HPDE6-E6E7 (cell line): ENCODE measurements around the gene HINFP.
"Not testable (repeated sequence)": the region's sequence is repeated elsewhere in the genome, so short reads cannot be mapped to it uniquely, and the experiment has no call there.

Source experiments
- DNase-seq: peaks from one replicate; pipeline ENCODE4 v3.0.0; 2011; ENCODE audit warnings: missing footprints; ENCODE audit errors: extremely low spot score

HINFP gene

DNA sequence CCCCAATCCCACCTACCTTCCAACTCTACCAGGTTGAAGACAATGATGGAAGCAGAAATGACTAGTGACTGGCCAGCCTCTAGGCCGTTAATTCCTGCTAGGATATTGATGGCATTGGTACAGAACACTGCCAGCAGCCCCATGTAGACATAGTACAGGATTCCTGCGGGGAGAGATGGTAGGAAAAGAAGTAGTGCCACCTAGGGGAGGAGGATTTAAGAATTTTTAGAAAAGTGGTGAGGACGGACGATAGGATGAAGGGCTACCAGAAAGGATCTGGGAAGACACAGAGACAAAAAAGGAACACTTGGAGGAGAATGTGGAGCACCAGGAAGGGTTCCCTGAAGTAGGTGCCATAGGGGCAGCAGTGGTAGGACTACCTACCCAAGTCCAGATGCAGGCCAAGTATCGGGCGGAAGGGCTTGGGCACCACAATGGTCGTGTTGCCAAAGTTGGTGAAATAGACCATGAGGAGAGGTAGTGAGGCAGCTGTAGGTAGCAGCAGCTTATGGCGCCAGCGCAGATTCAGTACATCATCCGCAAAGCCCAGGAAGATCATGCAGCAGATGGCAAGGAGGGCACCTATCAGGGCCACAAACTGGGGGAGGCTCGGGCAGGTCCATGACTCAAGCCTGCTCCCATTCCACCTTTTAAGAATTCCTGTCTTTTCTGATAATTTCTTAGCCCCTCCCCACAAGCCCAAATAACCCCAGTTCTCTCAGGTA, 21.0 kb upstream of the HINFP start:
- no peak for DNase-seq

DNA sequence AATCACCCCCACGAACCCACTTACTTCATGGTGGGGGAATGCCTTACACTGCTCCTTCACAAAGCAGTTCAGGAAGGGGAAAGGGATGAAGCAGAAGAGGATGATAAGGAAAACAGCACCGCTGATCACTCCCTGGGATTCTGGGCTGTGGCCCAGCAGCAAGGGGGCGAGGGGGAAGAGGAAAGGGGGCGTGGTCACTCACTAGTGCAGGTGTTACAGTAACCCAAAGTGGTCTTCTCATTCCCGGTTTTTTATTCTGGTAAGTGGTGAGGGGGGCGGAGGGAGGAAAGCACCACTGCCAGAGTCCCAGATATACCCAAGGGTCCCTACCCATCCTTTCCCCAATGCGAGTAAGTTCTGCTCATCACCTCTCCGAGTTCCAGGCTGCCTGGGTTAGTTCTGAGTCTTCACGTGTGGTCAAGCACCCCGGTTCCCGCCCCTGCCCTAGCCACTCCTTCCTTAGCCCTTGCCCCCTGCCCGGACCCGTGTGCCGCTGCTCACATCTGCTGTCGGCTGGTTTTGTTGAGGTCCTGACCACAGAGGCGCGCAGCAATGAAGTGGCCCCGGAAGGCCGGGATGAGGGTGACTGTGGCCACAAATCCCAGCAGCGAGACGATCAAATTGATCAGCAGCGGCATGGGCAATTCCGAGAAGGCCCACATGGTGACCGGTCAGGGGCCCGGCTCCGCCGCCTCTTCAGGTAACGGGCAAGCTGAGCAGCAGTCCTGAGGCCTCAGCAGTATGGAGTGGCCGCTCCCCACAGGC, 20.2 kb upstream of the HINFP start:
- DNase-seq, result no peak

DNA sequence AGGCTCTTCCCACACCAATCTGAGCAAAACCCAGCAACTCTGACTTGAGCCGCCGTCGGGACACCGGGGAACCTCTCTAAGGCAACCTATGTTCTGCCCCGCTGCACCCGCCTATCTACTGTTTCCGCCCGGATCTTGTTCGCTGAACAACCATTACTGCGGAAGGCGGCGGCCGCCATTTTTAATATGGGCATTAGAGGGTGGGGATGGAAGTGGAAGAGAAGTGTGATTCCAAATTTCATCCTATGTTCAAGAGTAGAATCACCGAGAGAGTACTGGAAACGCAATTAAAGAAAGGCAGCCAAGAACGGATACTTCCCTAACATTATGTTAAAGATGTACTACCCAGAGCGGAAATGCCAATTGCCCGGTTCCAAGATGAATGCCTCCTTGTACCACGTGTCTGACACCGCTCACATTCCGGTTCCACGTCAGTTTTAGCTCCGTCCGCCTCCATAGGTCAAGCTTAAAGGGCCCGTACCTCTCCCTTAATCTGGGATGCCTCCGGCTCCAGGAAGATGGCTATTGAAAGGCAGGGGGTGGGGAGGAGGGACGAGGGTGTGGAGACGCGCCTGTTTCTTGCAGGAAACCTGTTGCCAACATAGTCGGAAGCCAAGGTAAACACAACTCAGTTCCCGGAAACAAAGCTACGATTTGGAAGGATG, 19.5 kb upstream of the HINFP start, which contains the start of gene DPAGT1:
DPAGT1 (minus strand) TSS at position 95 of the 665 bp plus-strand sequence. CDS start 198 bp downstream, outside the sequence.
- peak; percentile 88 for DNase-seq

DNA sequence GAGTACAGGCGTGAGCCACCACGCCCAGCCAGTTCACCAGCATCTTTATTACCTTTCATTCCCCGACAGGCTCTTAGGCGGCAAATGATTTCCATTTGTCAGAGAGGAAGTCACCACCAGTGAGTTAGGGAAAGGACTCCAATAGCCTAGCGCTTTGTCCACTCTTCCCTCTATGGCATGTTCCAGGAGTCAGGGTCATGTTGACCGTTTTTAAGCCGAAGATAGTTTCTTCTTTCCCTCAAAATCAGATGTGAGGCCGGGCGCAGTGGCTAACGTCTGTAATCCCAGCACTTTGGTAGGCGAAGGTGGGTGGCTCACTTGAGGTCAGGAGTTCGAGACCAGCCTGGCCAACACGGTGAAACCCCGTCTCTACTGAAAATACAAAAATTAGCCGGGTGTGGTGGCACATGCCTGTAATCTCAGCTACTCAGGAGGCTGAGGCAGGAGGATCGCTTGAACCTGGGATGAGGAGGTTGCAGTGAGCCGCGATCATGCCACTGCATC, 18.2 kb upstream of the HINFP start:
- not testable (repeated sequence) for DNase-seq

DNA sequence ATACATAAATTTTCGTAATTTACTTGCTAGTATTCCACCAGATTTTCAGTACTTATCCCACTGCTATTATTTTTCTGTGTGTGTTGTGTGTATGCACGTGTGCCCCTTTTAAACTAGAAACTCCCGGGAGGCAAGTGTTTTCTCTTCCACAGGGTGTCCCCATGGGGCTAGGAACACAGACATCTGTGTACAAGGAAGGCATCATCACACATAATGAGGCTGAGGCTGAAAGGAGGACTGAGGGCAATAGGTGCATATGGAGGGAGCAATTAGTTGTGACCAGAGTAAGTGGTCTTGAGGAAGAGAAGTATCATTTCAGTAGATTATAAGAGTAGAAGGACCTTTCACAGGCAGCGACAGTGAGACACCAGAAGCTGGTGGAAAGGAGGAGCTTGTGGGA, 17.6 kb upstream of the HINFP start:
- DNase-seq, result no peak

DNA sequence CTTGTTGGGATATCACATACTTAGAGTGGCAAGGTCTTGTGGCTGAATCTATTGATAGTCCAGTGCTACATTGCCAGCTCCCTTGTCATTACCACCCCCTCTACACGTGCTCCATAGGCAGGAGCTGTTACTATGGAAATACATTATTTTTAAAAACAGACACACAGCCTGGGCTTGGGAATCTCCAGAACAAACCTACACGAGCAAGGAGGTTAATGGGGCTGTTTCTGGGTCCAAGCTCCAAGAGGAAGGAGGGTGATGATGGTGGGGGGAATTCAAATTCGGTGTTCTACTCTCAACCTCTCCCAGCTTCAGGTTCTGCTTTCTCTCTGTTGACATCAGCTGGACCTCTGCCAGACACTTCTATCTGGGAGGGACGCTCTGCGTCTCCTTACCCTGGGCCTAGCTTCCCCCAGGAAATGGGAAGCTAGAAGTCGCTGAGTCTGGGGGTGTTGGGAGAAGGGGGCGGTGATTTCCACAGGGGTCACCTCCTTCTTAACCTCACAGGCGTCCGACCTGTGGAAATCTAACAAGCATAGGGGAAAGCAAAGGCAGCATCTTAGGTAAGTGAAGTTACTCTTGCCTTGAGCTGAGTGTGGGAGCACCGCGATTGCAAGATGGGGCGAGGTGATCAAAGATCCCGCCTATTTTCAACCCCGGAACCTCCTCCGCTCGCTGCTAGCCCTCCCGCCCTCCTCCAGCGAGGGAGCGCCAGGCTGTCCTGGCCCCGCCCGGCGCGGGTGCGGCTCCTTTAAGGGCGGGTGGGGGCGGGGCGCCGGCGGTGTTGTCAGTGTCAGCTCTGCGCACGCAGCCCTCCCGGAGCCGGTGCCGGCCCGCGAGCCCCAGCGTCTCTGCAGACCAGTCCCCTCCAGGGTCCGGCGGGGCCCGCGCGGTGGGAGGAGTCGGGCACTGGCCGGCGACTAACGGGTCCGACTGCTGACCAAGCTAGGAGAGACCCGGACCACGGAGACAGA, 14.5 kb upstream of the HINFP start, which contains the start of gene C2CD2L:
C2CD2L (plus strand) TSS at position 781 of the 974 bp plus-strand sequence. CDS start 398 bp downstream, outside the sequence.
- DNase-seq, result peak; percentile 93

DNA sequence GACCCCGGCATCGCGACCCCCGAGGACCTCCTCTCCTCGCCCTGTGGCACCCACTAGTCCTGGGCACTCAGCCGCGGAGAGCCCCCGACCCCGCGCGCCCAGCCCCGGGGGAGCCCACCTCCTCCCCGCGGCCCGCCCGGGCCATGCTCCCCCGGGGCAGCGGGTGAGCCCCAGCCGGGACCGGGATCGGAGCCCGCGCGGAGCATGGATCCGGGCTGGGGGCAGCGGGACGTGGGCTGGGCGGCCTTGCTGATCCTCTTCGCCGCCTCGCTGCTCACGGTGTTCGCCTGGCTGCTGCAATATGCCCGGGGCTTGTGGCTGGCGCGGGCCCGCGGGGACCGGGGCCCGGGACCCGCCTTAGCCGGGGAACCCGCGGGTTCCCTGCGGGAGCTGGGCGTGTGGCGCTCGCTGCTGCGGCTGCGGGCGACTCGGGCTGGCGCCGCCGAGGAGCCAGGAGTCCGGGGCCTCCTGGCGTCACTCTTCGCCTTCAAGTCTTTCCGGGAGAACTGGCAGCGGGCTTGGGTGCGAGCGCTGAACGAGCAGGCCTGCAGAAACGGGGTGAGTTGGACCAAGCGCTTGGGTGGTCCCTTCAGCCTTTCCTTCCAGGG, 13.7 kb upstream of the HINFP start:
- DNase-seq, result no peak

DNA sequence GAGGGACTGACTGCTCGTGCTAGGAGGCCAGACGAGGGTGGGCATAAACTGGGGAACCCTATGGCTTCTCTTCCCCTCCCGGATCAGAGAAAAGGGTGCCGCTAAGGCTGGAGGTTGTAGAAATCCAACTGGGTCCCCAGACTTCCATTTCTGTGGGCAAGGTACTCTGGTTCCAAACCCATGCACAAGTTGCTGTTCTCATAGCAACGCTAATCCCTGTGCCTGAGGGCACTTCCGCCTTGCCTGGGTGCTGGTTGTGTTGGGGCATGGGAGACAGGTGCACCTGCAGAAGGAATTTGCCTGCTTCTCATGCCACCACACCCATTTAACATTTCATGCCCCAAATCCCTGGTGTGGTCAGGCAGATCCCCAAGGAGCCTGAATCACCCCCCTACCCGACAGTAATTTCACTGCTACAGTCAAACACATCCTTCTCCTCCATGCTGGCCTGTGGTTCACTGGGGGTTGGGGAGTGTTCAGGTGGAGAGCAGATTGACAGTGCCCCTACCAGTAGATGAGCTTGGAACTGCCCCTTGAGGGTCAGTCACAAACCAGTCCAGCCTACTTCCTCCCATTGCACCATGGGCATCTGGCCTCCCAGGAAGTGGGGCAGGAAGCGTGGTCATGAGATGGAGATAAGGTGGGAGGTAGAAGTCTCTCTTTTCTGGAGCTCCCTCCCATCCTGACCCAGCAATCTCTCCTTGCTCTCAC, 13.1 kb upstream of the HINFP start:
- peak; percentile 77 for DNase-seq

DNA sequence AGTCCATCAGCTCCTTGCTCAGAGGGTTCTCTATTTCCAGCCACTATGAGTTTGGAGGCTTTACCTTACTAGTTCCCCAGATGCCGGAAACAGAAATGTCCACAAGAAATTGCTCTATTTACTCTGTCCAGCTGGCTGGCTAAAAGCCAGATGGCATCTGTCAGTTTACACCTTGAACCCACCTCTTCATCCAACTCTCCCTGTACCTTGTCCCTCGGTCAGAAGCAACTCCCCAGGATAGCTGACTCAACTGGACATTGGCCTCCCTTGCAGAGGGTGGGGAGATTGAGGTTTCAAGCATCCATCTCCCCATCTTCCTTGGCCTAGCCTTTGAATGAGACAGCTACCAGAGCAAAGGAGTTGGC, 12.5 kb upstream of the HINFP start:
- no peak for DNase-seq

DNA sequence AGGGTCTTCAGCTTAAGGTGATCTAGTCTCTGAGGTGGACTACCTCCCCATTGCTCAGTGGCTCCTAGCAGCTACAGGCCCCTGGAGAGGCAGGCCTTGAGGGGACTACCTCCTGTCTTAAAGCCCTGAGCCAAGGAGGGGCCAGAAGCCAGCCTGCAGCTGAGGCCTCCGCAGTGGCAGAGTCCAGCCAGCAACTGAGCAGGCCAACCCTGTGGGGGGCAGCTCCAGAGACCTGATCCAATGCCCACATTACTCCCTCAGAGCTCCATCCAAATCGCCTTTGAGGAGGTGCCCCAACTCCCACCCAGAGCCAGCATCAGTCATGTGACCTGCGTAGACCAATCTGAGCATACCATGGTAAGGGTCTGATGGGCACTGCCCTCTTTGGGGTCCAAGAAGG, 11.5 kb upstream of the HINFP start:
- no peak for DNase-seq

DNA sequence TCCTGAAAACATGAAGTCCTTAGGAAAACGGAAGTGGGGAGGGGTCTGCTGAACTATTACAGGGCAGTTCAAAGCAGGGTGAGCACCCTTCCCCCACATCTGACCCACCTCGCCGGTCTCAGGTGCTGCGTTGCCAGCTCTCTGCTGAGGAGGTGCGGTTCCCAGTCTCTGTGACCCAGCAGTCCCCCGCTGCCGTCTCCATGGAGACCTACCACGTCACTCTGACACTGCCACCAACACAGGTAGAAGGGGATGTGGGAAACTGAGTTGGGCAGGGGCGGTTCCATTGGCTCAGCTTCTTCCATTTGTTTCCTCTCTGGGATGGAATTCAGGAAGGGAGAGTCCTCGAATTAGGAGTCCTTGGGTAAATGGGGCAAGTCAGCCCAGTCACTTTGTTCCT, 10.9 kb upstream of the HINFP start:
- no peak for DNase-seq

DNA sequence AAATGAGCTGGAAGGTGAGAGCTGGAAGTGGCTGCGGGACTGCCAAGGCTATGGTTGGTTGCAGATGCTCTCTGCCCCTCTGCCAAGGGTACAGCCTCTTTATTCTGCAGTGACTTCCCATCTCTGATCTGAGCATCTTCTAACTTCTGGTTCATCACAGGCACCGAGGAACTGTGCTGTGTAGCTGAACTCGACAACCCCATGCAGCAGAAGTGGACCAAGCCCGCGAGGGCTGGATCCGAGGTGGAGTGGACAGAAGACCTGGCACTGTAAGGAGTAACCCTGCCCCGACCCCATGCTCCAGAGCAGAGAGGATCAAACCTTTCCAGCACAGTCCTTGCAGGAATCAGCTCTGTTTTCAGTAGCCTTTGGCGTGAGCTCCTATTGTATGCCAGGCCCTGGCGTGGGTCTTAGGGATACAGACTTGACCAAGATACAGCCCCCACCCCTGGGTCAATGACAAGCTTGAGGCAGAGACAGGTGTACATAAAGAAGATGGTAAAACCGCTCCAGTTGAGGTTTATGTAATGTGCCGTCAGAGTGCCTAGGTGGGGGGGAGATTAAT, 9.9 kb upstream of the HINFP start:
- DNase-seq, result no peak

DNA sequence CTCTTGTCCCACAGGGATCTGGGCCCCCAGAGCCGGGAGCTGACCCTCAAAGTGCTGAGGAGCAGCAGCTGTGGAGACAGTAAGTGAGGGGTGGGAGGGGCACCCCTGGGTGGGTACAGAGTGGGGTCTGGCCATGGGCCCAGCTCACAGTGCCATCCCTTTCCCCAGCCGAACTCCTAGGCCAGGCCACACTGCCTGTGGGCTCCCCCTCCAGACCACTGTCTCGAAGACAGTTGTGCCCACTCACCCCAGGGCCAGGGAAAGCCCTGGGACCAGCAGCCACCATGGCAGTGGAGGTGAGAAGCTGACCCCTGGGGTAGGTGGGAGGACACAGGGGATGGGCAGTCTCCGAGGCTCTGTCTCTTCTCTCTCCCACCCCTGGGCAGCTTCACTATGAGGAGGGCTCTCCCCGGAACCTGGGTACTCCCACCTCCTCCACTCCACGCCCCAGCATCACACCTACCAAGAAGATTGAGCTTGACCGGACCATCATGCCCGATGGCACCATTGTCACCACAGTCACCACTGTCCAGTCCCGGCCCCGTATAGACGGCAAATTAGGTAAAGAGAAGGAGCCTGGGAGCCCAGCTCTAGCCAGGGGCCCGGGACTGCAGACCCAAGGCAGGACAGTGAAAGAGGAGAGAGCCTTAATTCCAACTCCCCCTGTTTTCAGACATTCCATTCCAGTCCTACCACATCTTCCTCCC, 8.9 kb upstream of the HINFP start:
- no peak for DNase-seq

DNA sequence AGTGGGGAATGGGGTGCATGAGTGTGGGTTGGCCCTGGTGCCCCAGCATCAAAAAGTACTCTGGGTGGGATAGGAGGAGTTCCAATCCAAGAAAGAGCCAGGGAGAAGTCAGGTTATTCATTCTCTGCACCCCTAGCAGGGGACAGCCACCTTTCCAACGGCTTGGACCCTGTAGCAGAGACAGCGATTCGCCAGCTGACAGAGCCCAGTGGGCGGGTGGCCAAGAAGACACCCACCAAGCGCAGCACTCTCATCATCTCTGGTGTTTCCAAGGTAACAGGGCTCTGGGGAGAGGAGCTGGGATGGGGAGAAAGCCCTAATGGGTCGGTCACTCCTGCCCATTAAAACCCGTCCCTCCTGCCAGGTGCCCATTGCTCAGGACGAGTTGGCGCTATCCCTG, 7.7 kb upstream of the HINFP start:
- no peak for DNase-seq

DNA sequence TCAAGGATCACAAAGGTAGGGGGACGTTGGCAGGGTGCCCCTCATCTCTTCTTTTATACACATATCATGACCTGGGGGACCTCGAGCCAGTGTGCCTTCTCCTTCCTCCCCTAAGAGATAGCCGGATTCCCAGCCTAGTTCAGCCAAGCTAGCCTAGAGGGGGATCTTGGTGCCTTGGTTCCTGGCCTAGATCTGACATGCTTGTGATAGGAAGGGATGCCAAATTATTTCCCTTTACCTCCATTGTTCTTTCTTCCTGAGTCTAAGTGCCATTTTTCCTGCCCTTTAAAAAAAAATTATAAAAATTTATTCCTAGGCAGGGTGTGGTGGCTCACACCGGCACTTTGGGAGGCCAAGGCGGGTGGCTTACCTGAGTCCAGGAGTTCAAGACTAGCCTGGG, 7.0 kb upstream of the HINFP start:
- no peak for DNase-seq

DNA sequence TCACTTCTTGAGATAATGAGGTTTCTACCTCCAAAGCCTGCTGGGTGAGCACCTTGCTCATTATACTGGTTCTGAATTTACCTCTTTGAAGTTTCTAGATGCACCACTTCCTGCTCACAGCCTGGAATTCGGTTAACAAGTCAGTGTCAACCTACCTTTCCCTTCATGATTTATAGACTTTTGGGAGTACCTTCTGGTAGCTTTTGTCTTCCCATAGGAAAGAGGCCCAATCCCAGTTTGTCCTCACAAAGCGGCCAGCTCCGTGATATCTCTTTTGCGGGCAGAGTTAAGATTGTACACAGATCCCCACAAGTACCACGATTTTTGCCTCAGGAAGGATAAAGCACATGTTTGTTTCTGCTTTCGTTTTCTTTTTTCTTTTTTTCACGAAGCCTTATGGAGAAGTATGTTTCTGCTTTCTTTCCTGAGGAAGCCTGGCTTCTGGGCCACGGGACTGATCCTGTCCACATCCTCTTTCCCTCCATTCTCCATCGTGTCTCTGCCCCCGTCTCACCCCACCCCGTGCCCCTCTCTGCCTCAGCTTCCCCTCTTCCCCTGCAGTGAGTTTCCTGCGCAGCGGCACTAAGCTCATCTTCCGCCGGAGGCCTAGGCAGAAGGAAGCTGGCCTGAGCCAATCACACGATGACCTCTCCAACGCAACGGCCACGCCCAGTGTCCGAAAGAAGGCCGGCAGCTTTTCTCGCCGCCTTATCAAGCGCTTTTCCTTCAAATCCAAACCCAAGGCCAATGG, 5.7 kb upstream of the HINFP start:
- no peak for DNase-seq

DNA sequence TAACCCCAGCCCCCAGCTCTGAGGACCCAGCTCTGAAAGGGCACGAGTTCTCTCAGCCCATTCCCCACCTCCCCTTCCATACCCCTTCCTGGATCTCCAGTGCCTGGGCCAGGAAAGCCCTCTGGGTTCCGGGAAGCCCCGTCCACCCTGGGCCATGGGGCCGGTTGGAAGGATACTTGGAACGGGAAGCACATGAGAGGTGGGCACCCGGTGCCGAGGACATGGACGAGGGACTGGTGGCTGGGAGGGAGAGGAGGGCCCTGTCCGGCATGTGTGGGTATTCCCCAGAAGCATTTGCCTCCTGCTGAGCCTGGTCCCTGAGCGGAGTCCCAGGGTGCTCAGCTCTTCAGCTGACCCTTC, 5.2 kb upstream of the HINFP start:
- DNase-seq, result no peak

DNA sequence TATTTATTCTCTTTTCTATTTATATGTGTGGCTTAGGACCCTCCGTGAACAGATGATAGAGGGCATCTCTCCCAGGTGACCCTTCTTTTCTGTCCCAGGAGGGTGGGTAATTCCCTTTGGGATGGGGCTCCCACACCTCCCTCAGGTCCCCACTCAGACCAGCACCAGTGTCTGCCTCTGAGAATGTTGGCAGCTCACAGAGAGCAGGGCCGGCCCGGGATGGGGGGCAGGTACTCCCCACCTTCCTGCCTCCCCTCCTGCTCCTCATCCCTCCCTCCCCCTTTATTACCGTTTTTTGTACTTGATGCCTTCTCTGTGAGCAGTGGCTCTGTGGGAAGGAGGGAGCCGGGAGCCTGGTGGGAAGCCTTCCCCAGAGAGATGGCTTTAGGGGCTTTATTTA, 4.8 kb upstream of the HINFP start:
- DNase-seq, result no peak
